Sigmoid colon (tissue), 7 donors: ENCODE data around the gene GOLGA5. TPM values are rescaled to one million over a fixed set of nuclear protein-coding genes. Genes with fewer than 3 reads are reported as not detected.
A peak's percentile ranks its signal among the peaks of the same experiment; 100 is the strongest.
"Not testable (repeated sequence)": the region's sequence is repeated elsewhere in the genome, so short reads cannot be mapped to it uniquely, and the experiment has no call there.

ENCODE experiments used
- DNase-seq: peaks from one replicate; pipeline ENCODE4 v3.0.0-alpha.2; 2019
- H3K27ac ChIP-seq, 4 donors: fragments of 200-600 bp; sonication (generic); one replicate each; pipeline ENCODE4 v1.5.1; 2016 to 2019; ENCODE audit warnings: mild to moderate bottlenecking in 1 of 4
- H3K27me3 ChIP-seq, 3 donors: fragments of 200-600 bp; sonication (generic); one replicate each; pipeline ENCODE4 v1.5.1; 2019; ENCODE audit warnings: mild to moderate bottlenecking in 1 of 3
- H3K36me3 ChIP-seq, 4 donors: fragments of 200-600 bp; sonication (generic); one replicate each; pipeline ENCODE4 v1.5.1; 2016 to 2019
- H3K4me1 ChIP-seq, 4 donors: fragments of 200-600 bp; sonication (generic); one replicate each; pipeline ENCODE4 v1.5.1; 2017 to 2019
- H3K4me3 ChIP-seq, 4 donors: fragments of 200-600 bp; sonication (generic); one replicate each; pipeline ENCODE4 v1.5.1; 2017 to 2019; ENCODE audit warnings: mild to moderate bottlenecking in 2 of 4, moderate library complexity in 1 of 4
- H3K9me3 ChIP-seq, 4 donors: fragments of 200-600 bp in 3 of 4; sonication (generic) in 3 of 4; one replicate each; pipeline versions ENCODE4 v1.5.1 to v1.6.1; 2013 to 2019
- CTCF ChIP-seq, 4 experiments: fragments of 450-650 bp in 3 of 4; fragments of 200-600 bp in 1 of 4; IDR thresholded peaks; one replicate each; pipeline ENCODE4 v1.5.1; 2016 to 2019; ENCODE audit warnings: antibody characterized with exemption in 4 of 4, mild to moderate bottlenecking in 3 of 4, moderate library complexity in 2 of 4
- EP300 ChIP-seq, 4 donors: sonication (generic); formaldehyde crosslinking; IDR thresholded peaks; one replicate each; pipeline ENCODE4 v1.6.1; 2017; ENCODE audit warnings: antibody characterized with exemption in 4 of 4
- POLR2A ChIP-seq, 2 donors: fragments of 450-650 bp; IDR thresholded peaks; one replicate each; pipeline ENCODE4 v1.6.1; 2016; ENCODE audit warnings: antibody characterized with exemption in 2 of 2, mild to moderate bottlenecking in 2 of 2, moderate library complexity in 2 of 2
- POLR2AphosphoS5 ChIP-seq, 4 donors: sonication (generic); formaldehyde crosslinking; IDR thresholded peaks; one replicate each; pipeline ENCODE4 v1.6.1; 2017; ENCODE audit warnings: antibody characterized with exemption in 4 of 4
- WGBS, 2 donors: extraction: QIAGEN DNeasy Blood & Tissue Kit; methylation state at CpG; one replicate each; pipeline ENCODE4 v1.1.7; 2013; 5-methylcytosine and 5-hydroxymethylcytosine counted together
- intact Hi-C: fragments of 100-400 bp; cut with DNase I; formaldehyde crosslinking; loops from one replicate; pipeline ENCODE4 v1.15.1; 2023
- polyA plus RNA-seq, 3 donors: library from polyadenylated mRNA; stranded (reverse); fragments of 200-250 nt; gene quantifications; one replicate each; pipeline ENCODE4 v1.2.3, GENCODE V29; 2013
- total RNA-seq, 4 donors: library from RNA; depleted of rRNA; stranded (reverse); fragments of >200 nt; gene quantifications; one replicate each; pipeline ENCODE4 v1.1.0, GENCODE V29; 2016
- donor health status: healthy with polysubstance abuse.
- donor health status: Bipolar disorder and iron deficiency.
- donor health status: healthy.

Gene GOLGA5
- total and polyA plus RNA-seq, 7 donors = 23.0 to 57.8 (median 36.0) TPM

GRCh38 chr14:92768795-92769194 is 25.3 kb upstream of the GOLGA5 start:
- intact Hi-C loops = no loop called here
- Histone ChIP-seq H3K9me3 (no peaks in the 10 kb centered on the region), H3K4me3 (no peak overlapping the region), H3K27ac (peak overlapping the region in 1 of 4 donors; percentile 25), H3K4me1 (no peaks in the 10 kb centered on the region), H3K27me3 (no peaks in the 10 kb centered on the region), H3K36me3 (no peaks in the 10 kb centered on the region)
- 88 to 95% methylated on average over 5 of the region's 5 CpGs for WGBS, 2 donors
- DNase-seq = no peak
- TF ChIP-seq POLR2AphosphoS5 (IDR thresholded peaks at IDR 0.05) = no peak
- no peak for TF ChIP-seq POLR2A (IDR thresholded peaks at IDR 0.05)
- no peak for TF ChIP-seq CTCF (IDR thresholded peaks at IDR 0.05)
- no peak for TF ChIP-seq EP300 (IDR thresholded peaks at IDR 0.05)

DNA sequence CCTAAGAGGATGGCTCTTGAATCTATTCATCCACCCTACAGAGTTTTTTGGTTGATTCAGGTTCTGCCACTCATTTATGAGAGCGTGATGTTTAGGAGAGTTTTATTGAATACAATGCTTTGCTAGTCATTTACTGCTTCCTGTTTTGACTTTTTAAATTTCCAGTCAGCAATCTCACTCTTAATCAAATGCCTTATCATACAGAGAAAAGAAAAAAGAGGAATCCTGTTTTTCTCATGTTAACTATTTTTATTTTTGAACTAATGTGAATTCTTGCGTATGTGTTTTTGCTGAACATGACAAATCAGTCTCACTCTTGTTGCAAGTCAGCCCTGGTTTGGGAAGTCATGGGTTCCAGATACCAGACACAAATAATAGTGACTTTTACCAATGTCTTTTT is 23.6 kb upstream of the GOLGA5 start:
- no peak for DNase-seq
- peak overlapping the region in 1 of 4 donors; percentile 46 for H3K27ac ChIP-seq
- no peaks in the 10 kb centered on the region for H3K36me3 ChIP-seq
- H3K27me3 ChIP-seq = no peaks in the 10 kb centered on the region
- intact Hi-C loops = no loop called here
- TF ChIP-seq CTCF (IDR thresholded peaks at IDR 0.05) = no peak
- TF ChIP-seq POLR2A (IDR thresholded peaks at IDR 0.05) = no peak
- no peaks in the 10 kb centered on the region for H3K9me3 ChIP-seq
- no peak overlapping the region for H3K4me3 ChIP-seq
- no peaks in the 10 kb centered on the region for H3K4me1 ChIP-seq
- 70 to 87% methylated on average over 2 of the region's 2 CpGs for WGBS, 2 donors

GRCh38 chr14:92774572-92774971 is 19.5 kb upstream of the GOLGA5 start:
- 81 to 92% methylated on average over 8 of the region's 8 CpGs for WGBS, 2 donors
- TF ChIP-seq POLR2AphosphoS5 (IDR thresholded peaks at IDR 0.05) = no peak
- intact Hi-C loops = no loop called here
- Histone ChIP-seq H3K27ac (peak overlapping the region in 1 of 4 donors; percentile 21), H3K9me3 (no peaks in the 10 kb centered on the region), H3K27me3 (no peaks in the 10 kb centered on the region), H3K4me3 (no peak overlapping the region), H3K36me3 (no peaks in the 10 kb centered on the region), H3K4me1 (no peaks in the 10 kb centered on the region)
- DNase-seq = no peak

- peak overlapping the region in 1 of 4 donors; percentile 21 for H3K27ac ChIP-seq
- DNase-seq, H3K27me3 ChIP-seq, H3K9me3 ChIP-seq, H3K4me3 ChIP-seq, intact Hi-C loops, H3K4me1 ChIP-seq, H3K36me3 ChIP-seq: not testable (repeated sequence)
- WGBS, 2 donors = 4 to 12% methylated on average over 2 of the region's 2 CpGs
These were observed 18.8 kb upstream of the GOLGA5 start for GRCh38 chr14:92775292-92775691.

GRCh38 chr14:92778868-92779565 is 15.1 kb upstream of the GOLGA5 start:
- H3K36me3 ChIP-seq, H3K4me1 ChIP-seq, H3K27me3 ChIP-seq, H3K27ac ChIP-seq, H3K4me3 ChIP-seq, H3K9me3 ChIP-seq, intact Hi-C loops, DNase-seq: not testable (repeated sequence)
- WGBS, 2 donors = 93 to 94% methylated on average over 2 of the region's 3 CpGs

DNA sequence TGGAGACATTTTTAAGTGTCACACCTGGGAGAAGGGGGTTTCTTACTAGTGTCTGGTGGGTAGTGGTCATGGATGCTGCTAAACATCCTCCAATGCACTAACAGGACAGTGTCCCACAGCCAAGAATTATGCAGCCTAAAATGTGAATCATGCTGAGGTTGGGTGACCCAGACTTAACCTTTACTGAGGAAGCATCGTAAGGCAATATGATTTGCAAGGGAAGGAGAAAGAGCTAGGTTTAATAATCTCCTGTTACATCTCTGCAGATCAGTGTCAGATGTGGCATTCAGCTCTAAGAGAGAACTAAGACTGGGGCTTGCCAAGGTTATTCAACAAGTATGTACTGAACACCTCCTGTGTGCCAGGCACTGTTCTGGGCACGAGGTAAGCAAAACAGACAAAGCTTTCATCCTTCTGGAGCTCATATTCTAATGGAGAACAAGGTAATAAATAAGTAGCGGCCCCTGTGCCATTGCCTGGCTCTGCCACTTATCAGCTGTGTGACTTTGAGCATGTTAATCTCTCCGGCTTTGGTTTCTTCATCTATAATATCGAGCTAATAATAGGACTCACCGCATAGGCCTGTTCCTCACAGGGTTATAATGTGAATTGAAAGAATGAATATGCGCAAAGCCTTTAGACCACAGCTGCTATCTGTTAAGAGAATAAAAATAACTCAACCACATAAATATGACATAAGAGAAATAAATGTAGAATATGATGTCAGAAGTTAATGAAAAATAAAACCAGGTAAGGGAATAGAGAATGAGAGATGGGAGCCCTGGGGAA is 13.5 kb upstream of the GOLGA5 start:
- Histone ChIP-seq H3K27ac (no peak overlapping the region), H3K4me1 (peaks cover 0 to 13% (median 5%) of the 10 kb centered on the region in 4 donors), H3K4me3 (no peak overlapping the region), H3K36me3 (no peaks in the 10 kb centered on the region), H3K9me3 (no peaks in the 10 kb centered on the region), H3K27me3 (no peaks in the 10 kb centered on the region)
- no peak for DNase-seq
- intact Hi-C loops = no loop called here
- no peak for TF ChIP-seq EP300 (IDR thresholded peaks at IDR 0.05)
- TF ChIP-seq POLR2AphosphoS5 (IDR thresholded peaks at IDR 0.05) = no peak
- TF ChIP-seq CTCF (IDR thresholded peaks at IDR 0.05) = no peak
- no peak for TF ChIP-seq POLR2A (IDR thresholded peaks at IDR 0.05)
- WGBS, 2 donors = 83 to 91% methylated on average over 7 of the region's 7 CpGs
